A549 (cell line): ENCODE data around the gene CCR1.
"Not testable (repeated sequence)": the region's sequence is repeated elsewhere in the genome, so short reads cannot be mapped to it uniquely, and the experiment has no call there.

Experiments
- BHLHE40 ChIP-seq: IDR thresholded peaks from 2 replicates; pipeline ENCODE4 v1.6.1; 2012; ENCODE audit warnings: low read depth, low read length, inconsistent platforms
- CHD2 ChIP-seq: fragments of 150-350 bp; IDR thresholded peaks from 2 replicates; pipeline ENCODE4 v1.6.1; 2014; ENCODE audit warnings: low read length; ENCODE audit not compliant: partially characterized antibody
- CHD4 ChIP-seq: fragments of 200-600 bp; sonication (generic); IDR thresholded peaks from 2 replicates; pipeline ENCODE4 v1.6.1; 2016; ENCODE audit warnings: antibody characterized with exemption, mild to moderate bottlenecking, borderline replicate concordance
- CTCF ChIP-seq: fragments of >200 bp; sonication (Bioruptor Twin); formaldehyde crosslinking; IDR thresholded peaks from 3 replicates; pipeline ENCODE4 v1.5.1; 2016
- MAFK ChIP-seq: fragments of 450-650 bp; IDR thresholded peaks from 2 replicates; pipeline ENCODE4 v1.6.1; 2014; ENCODE audit not compliant: partially characterized antibody
- MAZ ChIP-seq: fragments of 150-350 bp; IDR thresholded peaks from 2 replicates; pipeline ENCODE4 v1.6.1; 2014; ENCODE audit warnings: antibody characterized with exemption, low read depth, low read length, borderline replicate concordance
- NFE2L2 ChIP-seq: fragments of 150-350 bp; conservative IDR thresholded peaks from 2 replicates; pipeline ENCODE4 v1.6.1; 2014; ENCODE audit warnings: low read length
- RAD21 ChIP-seq, 2 experiments: fragments of >200 bp in 1 of 2; sonication (Bioruptor Twin) in 1 of 2; formaldehyde crosslinking in 1 of 2; IDR thresholded peaks in 1 of 2; conservative IDR thresholded peaks in 1 of 2; 2 replicates in 1 of 2; 3 replicates in 1 of 2; pipeline ENCODE4 v1.6.1; 2012 to 2018; ENCODE audit warnings: inconsistent platforms in 1 of 2
- RFX5 ChIP-seq: fragments of 450-650 bp; IDR thresholded peaks from 2 replicates; pipeline ENCODE4 v1.7.1; 2014; ENCODE audit warnings: antibody characterized with exemption, mild to moderate bottlenecking, moderate library complexity
- TF ChIP-seq, protein P1 (sequence below): fragments of 150-350 bp; IDR thresholded peaks from 2 replicates; pipeline ENCODE4 v1.6.1; 2014; ENCODE audit warnings: low read depth, mild to moderate bottlenecking, low read length

GRCh38 chr3:46207514-46207913 is 599 bp downstream of the CCR1 start:
- not testable (repeated sequence) for TF ChIP-seq CTCF; NFE2L2; CHD2; MAZ; MAFK; BHLHE40; RAD21 (conservative IDR thresholded peaks at IDR 0.05 in 1 of 2, IDR thresholded peaks at IDR 0.05 in 1 of 2); CHD4; RFX5
- TF ChIP-seq, protein P1, sequence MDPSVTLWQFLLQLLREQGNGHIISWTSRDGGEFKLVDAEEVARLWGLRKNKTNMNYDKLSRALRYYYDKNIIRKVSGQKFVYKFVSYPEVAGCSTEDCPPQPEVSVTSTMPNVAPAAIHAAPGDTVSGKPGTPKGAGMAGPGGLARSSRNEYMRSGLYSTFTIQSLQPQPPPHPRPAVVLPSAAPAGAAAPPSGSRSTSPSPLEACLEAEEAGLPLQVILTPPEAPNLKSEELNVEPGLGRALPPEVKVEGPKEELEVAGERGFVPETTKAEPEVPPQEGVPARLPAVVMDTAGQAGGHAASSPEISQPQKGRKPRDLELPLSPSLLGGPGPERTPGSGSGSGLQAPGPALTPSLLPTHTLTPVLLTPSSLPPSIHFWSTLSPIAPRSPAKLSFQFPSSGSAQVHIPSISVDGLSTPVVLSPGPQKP, result not testable (repeated sequence)
